Chondrocyte (in vitro differentiated cells): ENCODE measurements around the gene NIPA2. TPM values are rescaled to one million over a fixed set of nuclear protein-coding genes. Genes with fewer than 3 reads are reported as not detected.
A peak's percentile ranks its signal among the peaks of the same experiment; 100 is the strongest.

ENCODE experiments used
- DNase-seq: peaks from one replicate; pipeline ENCODE4 v3.0.0; 2021; ENCODE audit warnings: mixed read lengths, low spot score
- H3K27ac Mint-ChIP-seq: one replicate; pipeline ENCODE4 v1.8.0; 2021; ENCODE audit warnings: mild to moderate bottlenecking, moderate library complexity, mixed read lengths; ENCODE audit not compliant: unreplicated experiment
- H3K27me3 Mint-ChIP-seq: 2 replicates; pipeline ENCODE4 v1.8.0; 2021; ENCODE audit warnings: low read depth, mixed read lengths
- H3K36me3 Mint-ChIP-seq: 2 replicates; pipeline ENCODE4 v1.8.0; 2021; ENCODE audit warnings: low read depth, mixed read lengths
- H3K4me1 Mint-ChIP-seq: 2 replicates; pipeline ENCODE4 v1.8.0; 2021; ENCODE audit warnings: low read depth, mild to moderate bottlenecking, mixed read lengths
- H3K4me3 Mint-ChIP-seq: one replicate; pipeline ENCODE4 v1.8.0; 2021; ENCODE audit warnings: mild to moderate bottlenecking, moderate library complexity, mixed read lengths; ENCODE audit not compliant: unreplicated experiment
- H3K9me3 Mint-ChIP-seq: 2 replicates; pipeline ENCODE4 v1.8.0; 2021; ENCODE audit warnings: low read depth, mixed read lengths
- total RNA-seq: library from RNA; stranded (reverse); gene quantifications from 3 replicates; pipeline ENCODE4 v1.2.1, GENCODE V29; 2021
- TF ChIP-seq, protein P1 (sequence below): fragments of 200-600 bp; sonication (generic); IDR thresholded peaks from 2 replicates; pipeline ENCODE4 v1.5.0; 2021; ENCODE audit warnings: antibody characterized with exemption, mild to moderate bottlenecking, moderate library complexity

NIPA2 gene
- total RNA-seq, 1 donor from 2014 or later, result 59.3 TPM

DNA sequence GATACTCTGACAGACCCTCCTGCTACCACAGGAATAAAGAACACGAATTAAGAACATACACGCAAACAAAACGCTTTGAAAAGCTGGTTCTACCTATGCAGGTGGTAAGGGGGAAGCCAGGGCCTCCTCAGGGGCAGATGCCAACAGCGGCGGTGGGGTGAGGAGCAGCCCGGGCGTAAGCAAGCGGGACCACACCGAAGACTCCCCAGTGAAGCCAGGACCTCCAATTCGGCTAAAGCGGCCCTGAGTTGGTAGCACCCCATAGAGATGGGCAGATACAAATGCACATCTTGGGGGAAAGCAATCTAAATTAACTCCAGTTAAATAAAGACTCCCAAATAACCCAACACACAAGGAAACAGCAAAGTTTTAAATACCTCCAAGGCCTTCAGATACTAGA is 32.4 kb downstream of the NIPA2 start:
- Mint-ChIP-seq H3K27me3 (no peaks in the 10 kb centered on the region), H3K36me3 (peaks cover 52% of the 10 kb centered on the region)

DNA sequence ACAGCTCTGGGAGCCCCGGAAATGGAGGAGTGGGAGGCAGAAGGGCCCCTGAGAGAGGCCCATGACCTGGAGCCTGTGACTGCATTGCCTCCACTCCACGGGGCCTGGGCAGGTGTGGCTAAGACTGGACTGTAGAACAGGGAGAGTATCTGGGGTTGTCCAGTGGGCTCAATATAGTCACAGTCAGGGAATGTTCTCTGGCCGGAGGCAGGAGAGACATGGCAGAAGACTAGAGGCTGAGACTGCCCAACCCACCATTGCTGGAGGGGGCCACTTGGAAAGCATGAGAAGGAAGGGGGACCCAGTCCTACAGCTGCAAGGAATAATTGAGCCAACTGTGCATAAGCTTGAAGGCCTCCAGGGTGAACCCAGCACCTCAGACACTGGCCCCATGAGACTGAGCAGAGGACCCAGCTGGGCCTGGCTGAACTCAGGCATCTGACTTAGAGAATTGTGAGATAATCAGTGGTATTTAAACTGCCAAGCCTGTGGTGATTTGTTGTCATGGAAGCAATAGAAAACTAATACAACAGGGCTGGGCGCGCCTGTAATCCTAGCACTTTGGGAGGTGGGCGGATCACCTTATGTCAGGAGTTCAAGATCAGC is 33.1 kb downstream of the NIPA2 start:
- Mint-ChIP-seq H3K4me3 (no peak overlapping the region), H3K27ac (no peak overlapping the region), H3K9me3 (peaks cover 4% of the 10 kb centered on the region), H3K27me3 (no peaks in the 10 kb centered on the region), H3K4me1 (peaks cover 19% of the 10 kb centered on the region), H3K36me3 (peaks cover 51% of the 10 kb centered on the region)
- DNase-seq, result no peak
- TF ChIP-seq, protein P1, sequence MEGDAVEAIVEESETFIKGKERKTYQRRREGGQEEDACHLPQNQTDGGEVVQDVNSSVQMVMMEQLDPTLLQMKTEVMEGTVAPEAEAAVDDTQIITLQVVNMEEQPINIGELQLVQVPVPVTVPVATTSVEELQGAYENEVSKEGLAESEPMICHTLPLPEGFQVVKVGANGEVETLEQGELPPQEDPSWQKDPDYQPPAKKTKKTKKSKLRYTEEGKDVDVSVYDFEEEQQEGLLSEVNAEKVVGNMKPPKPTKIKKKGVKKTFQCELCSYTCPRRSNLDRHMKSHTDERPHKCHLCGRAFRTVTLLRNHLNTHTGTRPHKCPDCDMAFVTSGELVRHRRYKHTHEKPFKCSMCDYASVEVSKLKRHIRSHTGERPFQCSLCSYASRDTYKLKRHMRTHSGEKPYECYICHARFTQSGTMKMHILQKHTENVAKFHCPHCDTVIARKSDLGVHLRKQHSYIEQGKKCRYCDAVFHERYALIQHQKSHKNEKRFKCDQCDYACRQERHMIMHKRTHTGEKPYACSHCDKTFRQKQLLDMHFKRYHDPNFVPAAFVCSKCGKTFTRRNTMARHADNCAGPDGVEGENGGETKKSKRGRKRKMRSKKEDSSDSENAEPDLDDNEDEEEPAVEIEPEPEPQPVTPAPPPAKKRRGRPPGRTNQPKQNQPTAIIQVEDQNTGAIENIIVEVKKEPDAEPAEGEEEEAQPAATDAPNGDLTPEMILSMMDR, result no peak

More for the DNA sequence above, 32.4 kb downstream of the NIPA2 start:
- peaks cover 4% of the 10 kb centered on the region for H3K9me3 Mint-ChIP-seq
- TF ChIP-seq, protein P1, result no peak
- peaks cover 19% of the 10 kb centered on the region for H3K4me1 Mint-ChIP-seq
- DNase-seq, result no peak
- no peak overlapping the region for H3K27ac Mint-ChIP-seq
- no peak overlapping the region for H3K4me3 Mint-ChIP-seq

DNA sequence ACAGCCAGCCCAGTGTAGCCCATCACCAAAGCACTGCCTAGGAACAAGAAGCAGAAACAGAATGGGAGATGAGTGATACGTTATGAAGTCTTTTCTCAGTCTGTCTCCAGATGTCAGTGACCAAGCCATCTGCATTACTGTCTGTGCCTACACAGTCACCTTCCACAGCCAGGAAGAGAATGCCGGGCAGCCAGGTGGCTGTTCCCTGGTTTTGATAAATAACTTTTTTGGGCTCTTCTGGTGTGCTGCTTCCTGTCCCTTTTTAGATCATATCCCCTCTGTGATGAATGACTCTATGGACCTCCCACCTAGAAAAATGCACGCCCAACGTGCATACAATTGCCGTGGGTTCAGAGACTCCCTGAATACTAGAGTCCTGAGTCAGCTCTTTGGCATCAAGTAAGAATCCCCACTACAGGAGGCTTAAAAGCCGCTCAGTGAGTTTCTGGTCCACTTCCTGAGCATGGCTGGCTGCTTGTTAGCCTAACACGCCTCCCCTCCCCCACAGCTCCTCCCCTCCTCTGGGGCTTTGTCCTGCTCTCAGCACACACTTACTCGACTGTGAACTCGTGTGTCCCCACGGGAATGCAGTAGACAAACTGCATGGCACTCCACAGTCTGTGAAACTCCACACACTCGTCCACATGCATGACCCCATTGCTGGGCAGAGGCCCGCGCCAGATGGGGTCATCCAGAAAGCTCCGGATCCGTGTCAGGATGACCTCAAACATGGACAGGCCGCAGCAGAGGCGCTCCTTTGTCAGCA is 34.7 kb downstream of the NIPA2 start:
- H3K27me3 Mint-ChIP-seq, result no peaks in the 10 kb centered on the region
- H3K36me3 Mint-ChIP-seq, result peaks cover 55% of the 10 kb centered on the region
- peak overlapping the region; percentile 82 for H3K27ac Mint-ChIP-seq
- no peak overlapping the region for H3K4me3 Mint-ChIP-seq
- peaks cover 4% of the 10 kb centered on the region for H3K9me3 Mint-ChIP-seq
- H3K4me1 Mint-ChIP-seq, result peaks cover 19% of the 10 kb centered on the region
- TF ChIP-seq, protein P1, result no peak
- DNase-seq, result no peak

DNA sequence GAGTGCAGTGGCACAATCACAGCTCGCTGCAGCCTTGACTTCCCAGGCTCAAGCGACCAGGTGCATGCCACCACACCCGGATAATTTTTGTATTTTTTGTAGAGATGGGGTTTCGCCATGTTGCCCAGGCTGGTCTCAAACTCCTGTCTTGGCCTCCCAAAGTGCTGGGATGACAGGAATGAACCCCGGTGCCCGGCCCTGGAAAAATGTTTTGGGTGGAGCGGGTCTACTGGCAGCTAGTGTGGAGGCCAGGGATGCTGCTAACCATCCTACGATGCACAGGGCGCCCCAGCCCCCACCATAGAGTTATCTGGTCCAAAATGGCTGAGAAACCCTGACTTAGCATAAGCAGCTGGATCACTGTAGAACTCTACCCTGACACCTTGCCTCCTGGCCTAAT is 35.4 kb downstream of the NIPA2 start:
- no peak overlapping the region for H3K4me3 Mint-ChIP-seq

DNA sequence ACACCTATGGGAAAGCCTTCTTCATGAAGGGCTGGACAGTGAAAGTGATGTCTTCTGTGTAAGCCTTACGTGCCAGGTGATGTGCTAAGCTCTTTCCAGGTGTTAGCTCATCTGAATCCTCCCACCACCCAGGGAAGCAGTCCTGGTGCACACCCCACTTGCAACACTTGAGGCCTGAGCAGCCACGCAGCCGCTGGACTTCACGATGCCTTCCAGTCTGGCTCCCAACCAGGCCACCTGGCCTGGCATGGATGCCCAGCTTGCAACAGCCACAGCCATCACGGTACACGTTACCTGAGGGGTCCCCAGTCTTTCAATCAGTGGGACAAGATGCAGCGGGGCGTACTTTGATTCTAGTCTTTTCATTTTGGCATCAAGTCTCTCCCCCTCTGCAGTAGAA is 35.8 kb downstream of the NIPA2 start:
- DNase-seq, result no peak
- no peak overlapping the region for H3K27ac Mint-ChIP-seq
- no peaks in the 10 kb centered on the region for H3K27me3 Mint-ChIP-seq
- H3K4me3 Mint-ChIP-seq, result no peak overlapping the region
- peaks cover 4% of the 10 kb centered on the region for H3K9me3 Mint-ChIP-seq
- peaks cover 52% of the 10 kb centered on the region for H3K36me3 Mint-ChIP-seq
- TF ChIP-seq, protein P1, result no peak
- peaks cover 19% of the 10 kb centered on the region for H3K4me1 Mint-ChIP-seq

More for the DNA sequence above, 35.4 kb downstream of the NIPA2 start:
- no peak overlapping the region for H3K27ac Mint-ChIP-seq
- TF ChIP-seq, protein P1, result no peak
- no peak for DNase-seq
- peaks cover 4% of the 10 kb centered on the region for H3K9me3 Mint-ChIP-seq
- peaks cover 19% of the 10 kb centered on the region for H3K4me1 Mint-ChIP-seq
- no peaks in the 10 kb centered on the region for H3K27me3 Mint-ChIP-seq
- H3K36me3 Mint-ChIP-seq, result peaks cover 57% of the 10 kb centered on the region
